Stimulated activated CD8-positive, alpha-beta memory T cell treated with anti-CD3 and anti-CD28 coated beads, Interleukin-2, amount 100 ng/mL, for 1 hour (primary cell): ENCODE measurements around the gene ACACA.
A peak's percentile ranks its signal among the peaks of the same experiment; 100 is the strongest.
"Not testable (repeated sequence)": the region's sequence is repeated elsewhere in the genome, so short reads cannot be mapped to it uniquely, and the experiment has no call there.

Experiments used
- DNase-seq, 2 donors: peaks; one replicate each; pipeline ENCODE4 v3.0.0-alpha.2; 2020; ENCODE audit warnings: low read depth in 2 of 2

Gene ACACA

GRCh38 chr17:37393352-37393751 lies 13.3 kb downstream of the ACACA start:
- DNase-seq, result no peak

- DNase-seq, result no peak
Measured at GRCh38 chr17:37392024-37392590, 14.5 kb downstream of the ACACA start.

GRCh38 chr17:37391146-37391545 lies 15.5 kb downstream of the ACACA start:
- no peak for DNase-seq

- DNase-seq, result no peak
Measured at GRCh38 chr17:37389160-37389559, 17.5 kb downstream of the ACACA start.

GRCh38 chr17:37388266-37388665 lies 18.4 kb downstream of the ACACA start:
- no peak for DNase-seq

- DNase-seq, result no peak
Measured at GRCh38 chr17:37386462-37386861, 20.2 kb downstream of the ACACA start.

GRCh38 chr17:37385474-37385990 lies 21.1 kb downstream of the ACACA start:
- DNase-seq, result no peak

GRCh38 chr17:37384560-37385149 lies 22.0 kb downstream of the ACACA start:
- no peak for DNase-seq

GRCh38 chr17:37382056-37382455 lies 24.6 kb downstream of the ACACA start:
- no peak for DNase-seq

- DNase-seq, result no peak
Measured at GRCh38 chr17:37375706-37376105, 30.9 kb downstream of the ACACA start, which contains the start of gene C17orf78. TSS of gene C17orf78 (plus strand) at chr17:37375985. CDS start at chr17:37376093, 108 bp downstream.

GRCh38 chr17:37373530-37374159 lies 33.0 kb downstream of the ACACA start:
- peak in 1 of 2 donors; percentile 29 for DNase-seq

GRCh38 chr17:37368577-37368976 lies 38.1 kb downstream of the ACACA start:
- no peak for DNase-seq

- DNase-seq, result no peak
Measured at GRCh38 chr17:37365589-37365988, 41.0 kb downstream of the ACACA start.

GRCh38 chr17:37361543-37361942 lies 45.1 kb downstream of the ACACA start:
- DNase-seq, result no peak

- DNase-seq, result no peak
Measured at GRCh38 chr17:37360632-37361031, 46.0 kb downstream of the ACACA start.

- DNase-seq, result no peak
Measured at GRCh38 chr17:37359682-37360188, 46.9 kb downstream of the ACACA start.

GRCh38 chr17:37358830-37359681 lies 47.6 kb downstream of the ACACA start:
- DNase-seq, result peak; percentile 75 to 76

GRCh38 chr17:37358098-37358829 lies 48.4 kb downstream of the ACACA start:
- no peak for DNase-seq

GRCh38 chr17:37356796-37357569 lies 49.7 kb downstream of the ACACA start:
- not testable (repeated sequence) for DNase-seq

- not testable (repeated sequence) for DNase-seq
Measured at GRCh38 chr17:37346863-37347402, 59.7 kb downstream of the ACACA start.
